HG03064 (cell line): ENCODE measurements around the gene LRRC1.
"Not testable (repeated sequence)": the region's sequence is repeated elsewhere in the genome, so short reads cannot be mapped to it uniquely, and the experiment has no call there.

Source experiments
- ATAC-seq: cut with Tn5 transposase; IDR thresholded peaks from one replicate; pipeline ENCODE4 v1.9.1; 2021; ENCODE audit warnings: low read depth; ENCODE audit not compliant: unreplicated experiment

LRRC1 gene

DNA sequence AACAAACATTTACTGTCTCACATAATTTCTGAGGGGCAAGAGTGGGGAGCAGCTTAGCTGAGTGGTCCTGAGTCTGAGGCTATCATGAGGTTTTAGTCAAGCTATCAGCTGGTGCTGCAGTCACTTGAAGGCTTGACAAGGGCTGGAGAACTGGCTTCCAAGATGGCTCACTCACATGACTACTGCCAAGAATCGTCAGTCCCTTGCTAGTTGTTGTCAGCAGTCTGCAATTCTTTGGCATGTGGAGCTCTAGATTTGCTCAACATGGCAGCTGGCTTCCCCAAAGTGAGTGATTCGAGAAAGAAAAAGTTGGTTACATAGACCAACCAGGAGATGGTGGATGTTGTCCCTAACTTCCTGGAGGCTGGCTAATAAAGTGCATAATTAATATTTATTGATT lies 2.8 kb upstream of the LRRC1 start:
- ATAC-seq: no peak

GRCh38 chr6:53792973-53793317 lies 1.9 kb upstream of the LRRC1 start:
- no peak for ATAC-seq

DNA sequence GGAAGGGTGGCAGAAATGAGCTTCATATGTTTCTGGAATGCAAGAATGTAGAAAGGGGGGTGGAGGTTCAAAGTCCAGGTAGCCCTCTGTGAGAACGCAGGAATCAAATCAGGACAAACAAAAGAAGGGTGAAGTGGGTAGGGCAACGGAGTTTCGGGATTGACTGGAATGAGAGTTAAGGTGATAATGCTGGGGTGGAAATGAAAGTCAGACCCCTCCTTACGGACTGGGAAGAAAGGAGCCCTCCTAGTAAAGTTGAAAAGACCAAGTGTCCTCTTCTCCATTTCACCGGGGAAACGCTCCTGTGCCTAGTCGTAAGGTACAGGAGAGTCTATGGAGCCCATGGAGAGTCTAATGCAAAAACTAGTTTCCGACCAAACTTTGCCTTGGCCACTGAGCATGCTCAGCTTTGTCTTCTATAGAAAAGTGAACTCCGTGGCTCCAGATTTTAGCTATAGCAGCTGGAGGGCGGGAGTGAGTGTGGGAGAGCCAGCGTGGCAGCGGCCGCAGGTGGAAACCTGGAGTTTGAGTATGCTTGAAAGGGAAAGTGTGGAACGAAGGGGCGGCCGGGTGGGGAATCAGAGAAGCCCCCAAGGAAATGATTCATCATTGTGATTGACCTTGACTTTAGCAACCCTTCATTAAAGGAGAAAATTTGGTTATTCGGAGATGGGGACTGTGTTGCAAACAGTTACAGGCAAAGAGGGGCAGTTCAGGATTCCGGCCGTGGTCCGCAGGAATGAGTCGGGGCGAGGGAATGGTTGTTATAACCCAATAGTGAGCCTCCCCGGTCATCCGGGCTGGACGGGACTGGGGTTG lies 1.3 kb upstream of the LRRC1 start:
- no peak for ATAC-seq

GRCh38 chr6:53794137-53794719 lies 577 bp upstream of the LRRC1 start:
- ATAC-seq: peak; percentile 50

DNA sequence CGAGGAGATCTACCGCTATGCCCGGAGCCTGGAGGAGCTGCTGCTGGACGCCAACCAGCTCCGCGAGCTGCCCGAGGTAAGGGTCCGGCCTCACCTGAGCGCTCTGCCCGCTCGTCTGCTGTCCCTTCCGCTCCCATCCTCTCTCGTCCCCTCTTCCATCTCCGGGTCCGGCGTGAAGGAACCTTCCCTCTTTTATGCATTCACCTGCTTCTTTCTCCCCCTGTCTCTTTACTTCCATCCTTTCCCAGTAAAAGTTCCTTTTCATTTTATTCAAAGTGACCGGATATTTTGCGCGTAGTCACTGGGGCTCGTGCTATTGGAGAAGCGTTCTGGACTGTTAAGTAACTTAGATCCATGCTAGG lies 516 bp downstream of the LRRC1 start:
- ATAC-seq: no peak

GRCh38 chr6:53795702-53796450 lies 1.1 kb downstream of the LRRC1 start:
- no peak for ATAC-seq

GRCh38 chr6:53796451-53796780 lies 1.6 kb downstream of the LRRC1 start:
- ATAC-seq: no peak

DNA sequence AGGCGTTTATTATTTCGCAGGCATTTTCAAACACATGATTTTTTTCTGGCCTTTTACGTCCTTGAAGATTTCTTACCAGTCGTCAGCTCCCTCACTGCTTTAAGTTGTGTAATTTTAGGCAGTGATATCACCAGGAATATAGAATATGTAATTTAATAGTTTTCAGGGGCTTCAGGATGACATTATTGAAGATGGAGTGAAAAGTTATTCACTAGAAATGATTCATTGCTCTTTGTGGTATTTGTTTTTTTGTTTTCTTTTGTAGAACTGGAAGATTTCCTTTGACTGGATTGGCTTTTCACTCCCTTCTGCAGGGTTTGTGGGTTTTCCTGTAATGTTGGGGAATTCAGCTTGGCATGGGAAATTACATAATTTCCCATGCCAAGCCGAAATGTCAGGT lies 2.0 kb downstream of the LRRC1 start:
- ATAC-seq: no peak

DNA sequence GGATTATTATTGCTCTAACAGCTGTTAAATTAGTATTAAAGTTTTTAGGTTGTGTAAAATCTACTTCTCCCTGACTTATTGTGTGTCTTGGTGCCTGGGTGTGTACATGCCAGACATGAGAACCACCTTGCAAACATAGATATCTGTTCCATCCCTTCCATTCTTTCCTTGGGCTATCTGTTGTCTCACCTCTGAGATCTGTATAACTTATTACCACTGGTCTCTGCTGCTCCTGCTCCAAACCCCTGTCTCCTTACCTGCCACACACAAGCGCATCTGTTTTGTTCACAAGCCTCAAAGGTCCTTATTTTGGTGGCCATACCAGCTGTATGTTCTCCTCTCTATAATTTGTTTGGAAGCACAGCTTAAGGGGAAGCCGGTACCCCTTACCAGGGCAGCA lies 2.5 kb downstream of the LRRC1 start:
- no peak for ATAC-seq

GRCh38 chr6:53799340-53799739 lies 4.5 kb downstream of the LRRC1 start:
- no peak for ATAC-seq

GRCh38 chr6:53801022-53801421 lies 6.2 kb downstream of the LRRC1 start:
- no peak for ATAC-seq

DNA sequence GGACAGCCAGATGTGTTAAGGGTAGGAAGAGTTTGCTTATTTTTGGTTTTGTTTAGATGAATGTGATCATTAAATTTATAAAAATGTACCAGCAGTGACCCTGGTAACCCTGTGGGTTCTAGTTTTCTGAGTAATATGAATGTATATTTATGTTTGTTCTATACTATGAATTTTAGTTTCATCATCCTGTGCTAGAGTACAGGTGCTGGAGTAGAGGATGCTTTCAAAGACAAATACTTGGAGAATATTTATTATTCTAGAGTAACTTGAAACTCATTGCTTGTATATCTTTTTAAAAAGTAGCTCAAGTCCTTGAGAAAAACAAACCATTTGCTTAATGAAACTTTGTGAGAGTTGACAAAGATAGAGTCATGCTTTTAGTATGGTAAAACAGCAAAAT lies 7.8 kb downstream of the LRRC1 start:
- ATAC-seq: no peak

DNA sequence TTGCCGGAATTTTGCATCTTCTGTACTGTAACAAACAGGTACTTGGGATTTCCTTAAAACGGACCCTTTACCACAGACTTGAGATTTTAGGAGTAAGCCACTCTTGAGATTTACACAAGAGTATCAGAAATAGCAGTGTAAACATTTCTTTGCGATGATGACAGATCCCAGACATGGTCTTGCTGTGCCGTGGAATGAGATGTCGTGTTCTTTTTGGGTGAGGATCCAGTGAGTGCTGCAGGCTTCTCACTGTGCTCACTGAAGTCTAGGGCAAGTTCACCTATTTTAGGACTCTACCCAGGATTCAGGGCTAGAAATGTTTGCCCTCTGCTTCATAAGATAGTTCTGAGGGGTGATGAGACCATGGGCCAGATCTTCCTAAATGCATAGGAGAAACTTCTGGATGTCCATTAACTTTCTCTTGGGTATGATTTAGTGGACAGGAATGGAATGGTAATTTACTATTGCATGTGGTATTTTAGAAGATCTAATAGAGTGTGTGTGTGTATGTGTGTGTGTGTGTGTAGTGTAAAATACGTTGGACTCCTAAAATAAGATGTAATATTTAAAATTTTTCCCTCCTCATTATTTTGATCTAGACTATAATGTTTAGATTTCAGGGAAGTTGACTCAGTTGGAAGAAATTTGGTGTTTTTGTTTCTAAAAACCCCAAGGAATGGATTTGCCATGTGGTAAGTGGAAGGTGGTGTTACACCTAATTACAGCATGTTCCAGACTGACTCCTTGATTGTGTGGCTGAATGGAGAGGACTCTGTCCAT lies 8.5 kb downstream of the LRRC1 start:
- ATAC-seq: no peak

GRCh38 chr6:53805016-53805415 lies 10.2 kb downstream of the LRRC1 start:
- no peak for ATAC-seq

DNA sequence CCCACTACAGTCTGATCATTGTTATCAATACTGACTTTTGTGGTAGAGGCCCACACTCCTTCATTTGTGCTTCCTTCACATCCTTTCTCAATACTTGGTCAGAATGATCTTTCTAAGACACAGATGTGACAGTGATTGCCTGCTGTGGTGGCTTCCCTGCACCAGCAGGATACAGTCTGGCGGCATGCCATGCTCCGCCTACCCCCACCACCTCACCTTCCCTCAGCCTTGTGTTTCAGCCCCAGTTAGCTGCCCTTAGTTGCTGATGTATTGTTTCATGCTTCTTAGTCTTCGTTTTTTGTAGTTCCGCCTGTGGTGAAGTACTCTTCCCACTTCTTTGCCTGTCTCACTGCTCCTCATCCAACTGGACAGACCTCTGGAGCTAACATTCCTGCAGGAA lies 10.9 kb downstream of the LRRC1 start:
- no peak for ATAC-seq

DNA sequence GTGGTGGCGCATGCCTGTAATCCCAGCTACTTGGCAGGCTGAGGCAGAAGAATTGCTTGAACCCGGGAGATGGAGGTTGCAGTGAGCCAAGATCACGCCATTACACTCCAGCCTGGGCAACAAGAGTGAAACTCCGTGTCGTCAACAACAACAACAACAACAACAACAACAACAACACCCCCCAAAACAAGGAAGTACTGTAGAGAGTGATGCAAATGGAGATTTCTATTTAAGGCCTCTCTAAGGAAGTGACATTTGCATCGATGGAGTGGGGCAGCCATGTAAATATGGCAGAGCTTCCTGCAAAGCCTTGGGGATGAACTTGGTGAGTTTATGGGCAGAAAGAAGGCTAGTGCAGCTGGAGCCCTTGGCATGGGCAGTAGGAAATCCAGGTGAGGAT lies 12.8 kb downstream of the LRRC1 start:
- ATAC-seq: not testable (repeated sequence)

DNA sequence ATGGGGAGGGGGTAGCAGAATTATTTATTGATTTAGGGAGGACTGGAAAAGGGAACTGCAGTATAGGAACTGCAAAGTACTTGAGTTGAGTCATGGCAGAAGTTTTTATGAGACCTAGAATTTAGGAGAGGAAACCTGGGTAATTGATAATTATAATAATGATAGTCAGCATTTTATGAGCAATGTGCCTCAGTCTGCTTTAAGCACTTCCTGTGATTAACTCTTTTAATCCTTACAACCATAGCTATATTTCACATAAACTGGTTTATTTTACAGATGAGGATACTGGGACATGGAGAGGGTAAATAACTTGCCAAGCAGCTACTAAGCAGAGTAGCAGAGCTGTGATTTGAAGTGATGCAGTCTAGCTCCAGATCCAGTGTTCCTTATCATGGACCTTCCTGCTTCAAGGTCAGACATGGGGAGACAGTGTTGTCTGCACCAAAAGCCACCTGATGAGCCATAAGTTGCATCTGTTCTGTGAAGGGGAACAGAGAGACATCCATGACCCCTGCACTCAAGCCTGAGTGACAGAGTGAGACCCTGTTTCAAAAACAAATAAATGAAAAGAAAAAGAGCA lies 13.6 kb downstream of the LRRC1 start:
- ATAC-seq: no peak

DNA sequence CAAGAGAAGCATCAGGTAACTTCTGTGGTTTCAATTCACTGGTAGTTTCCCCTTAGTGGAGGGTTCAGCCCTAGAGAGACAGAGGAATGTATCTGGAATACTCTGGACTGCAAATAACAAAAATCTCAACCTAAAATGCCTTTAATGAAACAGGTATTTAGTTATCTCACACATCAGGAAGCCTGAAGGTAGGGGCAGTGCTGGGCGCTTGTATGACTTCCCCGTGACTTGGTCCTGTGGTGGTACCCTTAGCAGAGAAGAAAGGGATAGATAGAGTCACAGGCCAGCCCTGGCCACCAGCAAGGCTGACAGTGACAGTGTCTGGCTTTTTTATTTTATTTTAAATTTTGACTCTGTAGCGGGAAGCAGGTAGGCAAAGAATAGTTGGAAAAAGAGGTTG lies 14.9 kb downstream of the LRRC1 start:
- ATAC-seq: no peak

GRCh38 chr6:53811082-53811481 lies 16.3 kb downstream of the LRRC1 start:
- peak; percentile 79 for ATAC-seq

GRCh38 chr6:53811746-53812145 lies 16.9 kb downstream of the LRRC1 start:
- ATAC-seq: no peak

DNA sequence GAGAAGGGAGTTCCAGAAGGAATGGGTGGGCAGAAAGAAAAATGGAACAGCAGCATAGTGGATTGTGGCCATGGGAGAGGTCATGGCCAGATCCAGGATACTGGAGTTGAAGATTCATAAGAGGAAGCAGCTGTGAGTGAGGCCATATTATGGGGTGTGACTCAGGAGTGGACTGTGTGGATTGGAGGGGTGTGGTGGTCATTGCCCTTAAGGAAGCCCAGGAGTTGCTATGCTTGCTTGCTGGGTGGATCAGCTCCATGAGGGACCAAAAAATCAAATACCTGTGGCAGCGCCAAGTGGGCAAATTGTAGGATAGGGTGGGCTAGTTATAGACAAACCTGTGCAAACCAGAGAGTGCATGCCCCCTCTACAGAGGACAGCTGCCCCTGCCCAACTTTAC lies 18.3 kb downstream of the LRRC1 start:
- ATAC-seq: no peak
